Measurements from ENCODE around the gene CTNND2. TPM values are rescaled to one million over a fixed set of nuclear protein-coding genes. Genes with fewer than 3 reads are reported as not detected.
"Not testable (repeated sequence)": the region's sequence is repeated elsewhere in the genome, so short reads cannot be mapped to it uniquely, and the experiment has no call there.

The CTNND2 gene
- total and polyA plus RNA-seq, 4 donors: 0.30 to 2.2 (median 0.71) TPM

GRCh38 chr5:11007269-11007870 is 896.9 kb downstream of the CTNND2 start:
- no peak for ATAC-seq (ENCODE audit: insufficient read depth, low FRiP score)
- H3K4me3 ChIP-seq: no peak overlapping the region
- peaks cover 0 to 2% (median 0%) of the 10 kb centered on the region in 5 donors for H3K4me1 ChIP-seq (ENCODE audit: control insufficient read depth in 5 of 5, insufficient read depth in 5 of 5, low read length in 5 of 5)
- no peak overlapping the region for H3K27ac ChIP-seq (ENCODE audit: low read depth in 1 of 2, low read length in 1 of 2)
- H3K27me3 ChIP-seq (ENCODE audit: control insufficient read depth in 3 of 3, insufficient read depth in 3 of 3, low read length in 2 of 3): no peaks in the 10 kb centered on the region
- peak in 2 of 3 donors; percentile 56 to 58 for DNase-seq
- peaks cover 0 to 10% (median 2%) of the 10 kb centered on the region in 4 donors for H3K9me3 ChIP-seq (ENCODE audit: control insufficient read depth in 4 of 4, insufficient read depth in 3 of 4, low read length in 3 of 4)
- H3K9ac ChIP-seq (ENCODE audit: insufficient read depth in 1 of 2, low read length in 2 of 2): no peak overlapping the region
- H3K36me3 ChIP-seq (ENCODE audit: control insufficient read depth in 4 of 4, insufficient read depth in 4 of 4, low read length in 4 of 4): no peaks in the 10 kb centered on the region
- WGBS, 2 donors: 74 to 75% methylated on average over 18 of the region's 18 CpGs
- no peak for TF ChIP-seq CTCF (IDR thresholded peaks at IDR 0.05; ENCODE audit: control extremely low read depth, extremely low read depth)

GRCh38 chr5:11004523-11004922 is 899.7 kb downstream of the CTNND2 start:
- H3K4me3 ChIP-seq; H3K9ac ChIP-seq (ENCODE audit: insufficient read depth in 1 of 2, low read length in 2 of 2); DNase-seq; H3K36me3 ChIP-seq (ENCODE audit: control insufficient read depth in 4 of 4, insufficient read depth in 4 of 4, low read length in 4 of 4); H3K9me3 ChIP-seq (ENCODE audit: control insufficient read depth in 4 of 4, insufficient read depth in 3 of 4, low read length in 3 of 4); ATAC-seq (ENCODE audit: insufficient read depth, low FRiP score); H3K4me1 ChIP-seq (ENCODE audit: control insufficient read depth in 5 of 5, insufficient read depth in 5 of 5, low read length in 5 of 5); H3K27me3 ChIP-seq (ENCODE audit: control insufficient read depth in 3 of 3, insufficient read depth in 3 of 3, low read length in 2 of 3); H3K27ac ChIP-seq (ENCODE audit: low read depth in 1 of 2, low read length in 1 of 2): not testable (repeated sequence)
- whole genome bisulfite sequencing, 2 donors: 83 to 86% methylated on average over 4 of the region's 4 CpGs

GRCh38 chr5:11000515-11001353 is 903.5 kb downstream of the CTNND2 start:
- peaks cover 0 to 2% (median 0%) of the 10 kb centered on the region in 4 donors for H3K9me3 ChIP-seq (ENCODE audit: control insufficient read depth in 4 of 4, insufficient read depth in 3 of 4, low read length in 3 of 4)

More at GRCh38 chr5:11000515-11001353, 903.5 kb downstream of the CTNND2 start:
- Histone ChIP-seq H3K27ac (ENCODE audit: low read depth in 1 of 2, low read length in 1 of 2) (peak overlapping the region in 1 of 2 donors; percentile 71), H3K36me3 (ENCODE audit: control insufficient read depth in 4 of 4, insufficient read depth in 4 of 4, low read length in 4 of 4) (no peaks in the 10 kb centered on the region), H3K4me3 (no peak overlapping the region), H3K9ac (ENCODE audit: insufficient read depth in 1 of 2, low read length in 2 of 2) (no peak overlapping the region), H3K4me1 (ENCODE audit: control insufficient read depth in 5 of 5, insufficient read depth in 5 of 5, low read length in 5 of 5) (peaks cover 0 to 8% (median 0%) of the 10 kb centered on the region in 5 donors), H3K27me3 (ENCODE audit: control insufficient read depth in 3 of 3, insufficient read depth in 3 of 3, low read length in 2 of 3) (no peaks in the 10 kb centered on the region)
- DNase-seq: no peak
- no peak for TF ChIP-seq CTCF (IDR thresholded peaks at IDR 0.05; ENCODE audit: control extremely low read depth, extremely low read depth)
- ATAC-seq (ENCODE audit: insufficient read depth, low FRiP score): no peak
- WGBS, 2 donors: 77 to 85% methylated on average over 2 of the region's 2 CpGs
